Ramos (cell line): Measurements from ENCODE around the gene FOXO6.

Experiments
- in situ Hi-C: fragments of 300-500 bp; cut with MboI; formaldehyde crosslinking; loops from one replicate; pipeline ENCODE4 v1.14.3; 2022; ENCODE audit warnings: low sequenced_read_pairs; ENCODE audit not compliant: unreplicated experiment

The FOXO6 gene

GRCh38 chr1:41394959-41395956 lies 34.0 kb downstream of the FOXO6 start:
- in situ Hi-C loops, result no loop called here

- in situ Hi-C loops, result no loop called here
Observed at GRCh38 chr1:41396084-41396483, 34.9 kb downstream of the FOXO6 start.

- in situ Hi-C loops, result no loop called here
Observed at GRCh38 chr1:41397020-41397419, 35.8 kb downstream of the FOXO6 start.

- in situ Hi-C loops, result no loop called here
Observed at GRCh38 chr1:41397753-41398330, 36.6 kb downstream of the FOXO6 start.

GRCh38 chr1:41399145-41399795 lies 38.0 kb downstream of the FOXO6 start:
- in situ Hi-C loops, result no loop called here

- in situ Hi-C loops, result no loop called here
Observed at GRCh38 chr1:41400225-41400624, 39.0 kb downstream of the FOXO6 start.

- in situ Hi-C loops, result no loop called here
Observed at GRCh38 chr1:41401899-41402298, 40.7 kb downstream of the FOXO6 start.

- in situ Hi-C loops, result no loop called here
Observed at GRCh38 chr1:41404308-41404761, 43.1 kb downstream of the FOXO6 start.

GRCh38 chr1:41407664-41408252 lies 46.5 kb downstream of the FOXO6 start:
- in situ Hi-C loops, result no loop called here

GRCh38 chr1:41408691-41409090 lies 47.5 kb downstream of the FOXO6 start:
- in situ Hi-C loops, result no loop called here

GRCh38 chr1:41409825-41410224 lies 48.6 kb downstream of the FOXO6 start:
- in situ Hi-C loops, result loop anchor here (10.0 kb wide), 1 partner anchor 85 kb away; no protein-coding TSS in a partner anchor

GRCh38 chr1:41410462-41410861 lies 49.2 kb downstream of the FOXO6 start:
- in situ Hi-C loops, result loop anchor here (10.0 kb wide), 1 partner anchor 86 kb away; no protein-coding TSS in a partner anchor

- in situ Hi-C loops, result loop anchor here (10.0 kb wide), 1 partner anchor 86 kb away; no protein-coding TSS in a partner anchor
Observed at GRCh38 chr1:41411229-41411628, 50.0 kb downstream of the FOXO6 start.

GRCh38 chr1:41412748-41413147 lies 51.5 kb downstream of the FOXO6 start:
- in situ Hi-C loops, result loop anchor here (10.0 kb wide), 1 partner anchor 88 kb away; no protein-coding TSS in a partner anchor

GRCh38 chr1:41413748-41414281 lies 52.6 kb downstream of the FOXO6 start:
- in situ Hi-C loops, result loop anchor here (10.0 kb wide), 1 partner anchor 89 kb away; no protein-coding TSS in a partner anchor

- in situ Hi-C loops, result loop anchor here (10.0 kb wide), 1 partner anchor 89 kb away; no protein-coding TSS in a partner anchor
Observed at GRCh38 chr1:41414296-41414695, 53.1 kb downstream of the FOXO6 start.

- in situ Hi-C loops, result loop anchor here (10.0 kb wide), 1 partner anchor 90 kb away; no protein-coding TSS in a partner anchor
Observed at GRCh38 chr1:41414716-41415306, 53.6 kb downstream of the FOXO6 start.

GRCh38 chr1:41416081-41416480 lies 54.8 kb downstream of the FOXO6 start:
- in situ Hi-C loops, result loop anchor here (10.0 kb wide), 1 partner anchor 91 kb away; no protein-coding TSS in a partner anchor
